H9 (cell line): ENCODE measurements around the gene CYP27A1. TPM values are rescaled to one million over a fixed set of nuclear protein-coding genes. Genes with fewer than 3 reads are reported as not detected.
A peak's percentile ranks its signal among the peaks of the same experiment; 100 is the strongest.

Experiments used
- DNase-seq: peaks from one replicate; pipeline ENCODE4 v3.0.0-alpha.2; 2017
- H2AFZ ChIP-seq: one replicate; pipeline ENCODE4 v1.6.1; 2013; ENCODE audit warnings: mild to moderate bottlenecking, low read length, control low read depth, moderate library complexity
- H2AK5ac ChIP-seq: 2 replicates; pipeline ENCODE4 v1.6.1; 2013; ENCODE audit warnings: low read length, control low read depth, mixed read lengths; ENCODE audit not compliant: insufficient read length
- H2BK120ac ChIP-seq: one replicate; pipeline ENCODE4 v1.6.1; 2013; ENCODE audit warnings: low read depth, mild to moderate bottlenecking, low read length, control low read depth, inconsistent platforms; ENCODE audit not compliant: poor library complexity, severe bottlenecking
- H2BK12ac ChIP-seq: 2 replicates; pipeline ENCODE4 v1.6.1; 2013; ENCODE audit warnings: low read length, control low read depth, mixed read lengths, low read depth; ENCODE audit not compliant: insufficient read length
- H2BK15ac ChIP-seq: 2 replicates; pipeline ENCODE4 v1.6.1; 2013; ENCODE audit warnings: low read depth, low read length, control low read depth
- H2BK20ac ChIP-seq: one replicate; pipeline ENCODE4 v1.6.1; 2013; ENCODE audit warnings: low read depth, mild to moderate bottlenecking, low read length, control low read depth, inconsistent platforms; ENCODE audit not compliant: poor library complexity, severe bottlenecking
- H2BK5ac ChIP-seq: 2 replicates; pipeline ENCODE4 v1.6.1; 2013; ENCODE audit warnings: low read length, control low read depth, mixed read lengths; ENCODE audit not compliant: insufficient read length
- H3K14ac ChIP-seq: 2 replicates; pipeline ENCODE4 v1.6.1; 2013; ENCODE audit warnings: low read length, control low read depth; ENCODE audit not compliant: insufficient read depth
- H3K18ac ChIP-seq: 2 replicates; pipeline ENCODE4 v1.6.1; 2013; ENCODE audit warnings: low read depth, mild to moderate bottlenecking, mixed read lengths, low read length, control low read depth; ENCODE audit not compliant: insufficient read length
- H3K23ac ChIP-seq: 2 replicates; pipeline ENCODE4 v1.6.1; 2013; ENCODE audit warnings: low read length, control low read depth, mixed read lengths, low read depth; ENCODE audit not compliant: insufficient read length
- H3K23me2 ChIP-seq: 2 replicates; pipeline ENCODE4 v1.6.1; 2013; ENCODE audit warnings: low read depth, mild to moderate bottlenecking, mixed read lengths, low read length, control low read depth; ENCODE audit not compliant: insufficient read length, poor library complexity, severe bottlenecking
- H3K27ac ChIP-seq: 2 replicates; pipeline ENCODE4 v1.5.1; 2013; ENCODE audit warnings: low read length, control low read depth, mixed read lengths, low read depth; ENCODE audit not compliant: insufficient read length
- H3K27me3 ChIP-seq: 2 replicates; pipeline ENCODE4 v1.6.1; 2013; ENCODE audit warnings: low read length, control low read depth, inconsistent platforms; ENCODE audit not compliant: insufficient read depth
- H3K4ac ChIP-seq: 2 replicates; pipeline ENCODE4 v1.6.1; 2013; ENCODE audit warnings: low read depth, mild to moderate bottlenecking, control low read depth, inconsistent platforms, low read length, moderate library complexity
- H3K4me1 ChIP-seq: 2 replicates; pipeline ENCODE4 v1.6.1; 2013; ENCODE audit warnings: low read length, control low read depth, inconsistent platforms; ENCODE audit not compliant: insufficient read depth
- H3K4me2 ChIP-seq: 2 replicates; pipeline ENCODE4 v1.6.1; 2013; ENCODE audit warnings: low read length, control low read depth, mixed read lengths; ENCODE audit not compliant: insufficient read length, insufficient read depth
- H3K56ac ChIP-seq: 2 replicates; pipeline ENCODE4 v1.6.1; 2013; ENCODE audit warnings: low read depth, mild to moderate bottlenecking, mixed read lengths, low read length, control low read depth; ENCODE audit not compliant: insufficient read length
- H3K79me1 ChIP-seq: 2 replicates; pipeline ENCODE4 v1.6.1; 2013; ENCODE audit warnings: low read depth, mild to moderate bottlenecking, moderate library complexity, low read length, control low read depth, inconsistent platforms; ENCODE audit not compliant: insufficient read depth, poor library complexity, severe bottlenecking
- H3K79me2 ChIP-seq: 2 replicates; pipeline ENCODE4 v1.6.1; 2013; ENCODE audit warnings: low read length, control low read depth, inconsistent platforms; ENCODE audit not compliant: insufficient read depth
- H3K9ac ChIP-seq: 2 replicates; pipeline ENCODE4 v1.6.1; 2013; ENCODE audit warnings: low read length, control low read depth, mixed read lengths; ENCODE audit not compliant: insufficient read length; ENCODE audit errors: extremely low read depth
- H3K9me3 ChIP-seq: one replicate; pipeline ENCODE4 v1.6.1; 2013; ENCODE audit warnings: low read depth, low read length, inconsistent platforms; ENCODE audit not compliant: control insufficient read depth
- H3T11ph ChIP-seq: one replicate; pipeline ENCODE4 v1.6.1; 2013; ENCODE audit warnings: mild to moderate bottlenecking, low read length, control low read depth, inconsistent platforms
- H4K20me1 ChIP-seq: one replicate; pipeline ENCODE4 v1.6.1; 2013; ENCODE audit not compliant: control insufficient read depth, insufficient read length, insufficient read depth
- H4K5ac ChIP-seq: 2 replicates; pipeline ENCODE4 v1.6.1; 2013; ENCODE audit warnings: low read depth, mild to moderate bottlenecking, mixed read lengths, low read length, control low read depth; ENCODE audit not compliant: insufficient read length
- H4K8ac ChIP-seq: replicated peaks from 2 replicates; pipeline ENCODE4 v1.6.1; 2013; ENCODE audit warnings: low read length, control low read depth, mixed read lengths, low read depth; ENCODE audit not compliant: insufficient read length
- H4K91ac ChIP-seq: 2 replicates; pipeline ENCODE4 v1.6.1; 2013; ENCODE audit warnings: low read depth, mild to moderate bottlenecking, moderate library complexity, mixed read lengths, low read length, control low read depth; ENCODE audit not compliant: insufficient read length
- H3K27ac Mint-ChIP-seq, 3 experiments: 2 replicates in 2 of 3; 3 replicates in 1 of 3; pipeline ENCODE4 v1.8.0; 2020 to 2021; ENCODE audit warnings: mixed read lengths in 3 of 3, mild to moderate bottlenecking in 1 of 3, moderate library complexity in 1 of 3
- H3K27me3 Mint-ChIP-seq: 2 replicates; pipeline ENCODE4 v1.8.0; 2021; ENCODE audit warnings: low read depth, mild to moderate bottlenecking, moderate library complexity, mixed read lengths
- H3K36me3 Mint-ChIP-seq, 3 experiments: 2 replicates in 2 of 3; 3 replicates in 1 of 3; pipeline ENCODE4 v1.8.0; 2020 to 2021; ENCODE audit warnings: low read depth in 3 of 3, mixed read lengths in 3 of 3; ENCODE audit not compliant: insufficient read depth in 1 of 3
- H3K4me1 Mint-ChIP-seq, 2 experiments: 2 replicates each; pipeline ENCODE4 v1.8.0; 2020; ENCODE audit warnings: mixed read lengths in 2 of 2
- H3K4me3 Mint-ChIP-seq, 2 experiments: 2 replicates in 1 of 2; 3 replicates in 1 of 2; pipeline ENCODE4 v1.8.0; 2020 to 2021; ENCODE audit warnings: mild to moderate bottlenecking in 2 of 2, mixed read lengths in 2 of 2, moderate library complexity in 1 of 2
- H3K9me3 Mint-ChIP-seq, 2 experiments: 2 replicates in 1 of 2; 3 replicates in 1 of 2; pipeline ENCODE4 v1.8.0; 2020; ENCODE audit warnings: mild to moderate bottlenecking in 2 of 2, mixed read lengths in 2 of 2, moderate library complexity in 1 of 2
- WGBS: extraction: QIAGEN DNeasy Blood & Tissue Kit; methylation state at CpG from one replicate; pipeline ENCODE4 v1.1.7; 2013; ENCODE audit warnings: missing lambda C conversion rate, low lambda C conversion rate, mixed read lengths; ENCODE audit not compliant: insufficient read length; ENCODE audit errors: extremely low coverage; 5-methylcytosine and 5-hydroxymethylcytosine counted together
- total RNA-seq: library from RNA; stranded (reverse); gene quantifications from 2 replicates; pipeline ENCODE4 v1.2.1, GENCODE V29; 2021
- TF ChIP-seq, protein P1 (sequence below): fragments of 200-600 bp; sonication (generic); conservative IDR thresholded peaks from 3 replicates; pipeline ENCODE4 v1.8.0; 2021; ENCODE audit warnings: antibody characterized with exemption, mild to moderate bottlenecking

The CYP27A1 gene
- total RNA-seq, 1 experiment from 2014 or later: 3.1 TPM

DNA sequence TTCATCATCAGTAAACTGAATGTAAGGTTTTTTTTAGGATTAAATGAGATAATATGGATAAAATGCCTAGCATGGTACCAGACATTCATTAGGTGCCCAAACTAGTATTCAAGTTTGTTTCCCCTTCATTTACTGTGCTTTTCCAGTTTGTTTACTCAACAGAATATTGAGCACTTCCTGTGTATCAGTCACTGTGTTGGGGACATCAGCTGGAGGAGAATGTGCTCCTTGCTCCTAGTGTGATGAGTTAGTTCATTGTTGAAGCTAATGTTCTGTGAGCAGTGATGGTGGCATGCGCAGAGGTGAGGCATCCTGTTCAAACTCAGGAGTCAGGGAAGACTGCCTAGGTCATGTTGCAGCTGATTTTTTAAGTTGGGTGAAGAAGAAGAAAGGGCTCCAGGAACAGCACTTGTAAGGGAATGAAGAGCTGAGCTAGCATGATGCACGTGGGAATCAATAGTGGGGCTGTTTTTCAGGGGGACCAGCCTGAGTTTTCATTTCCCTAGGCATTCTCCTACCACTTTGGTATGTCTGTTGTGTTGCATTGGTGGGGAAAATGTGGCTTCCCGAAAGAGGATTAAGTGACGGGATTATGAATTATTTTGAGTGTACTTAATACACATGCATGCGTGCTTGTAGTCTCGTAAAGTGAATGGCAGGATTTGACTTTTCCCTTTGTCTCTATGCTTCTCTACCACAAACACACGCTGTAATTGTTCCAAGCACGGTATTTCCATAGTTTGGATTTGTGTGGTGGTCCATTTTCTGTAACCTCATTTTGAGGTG lies 47.6 kb upstream of the CYP27A1 start:
- no peaks in the 10 kb centered on the region for H3K27me3 ChIP-seq
- H2BK120ac ChIP-seq: no peak overlapping the region
- Mint-ChIP-seq H3K27ac (peak overlapping the region in 2 of 3 experiments; percentile 16 to 52; a peak in 3 of 7 replicates), H3K4me3 (no peak overlapping the region), H3K9me3 (no peaks in the 10 kb centered on the region), H3K36me3 (peaks cover 9 to 44% (median 14%) of the 10 kb centered on the region in 3 experiments; a peak in 6 of 7 replicates), H3K27me3 (no peaks in the 10 kb centered on the region), H3K4me1 (peaks cover 22 to 27% of the 10 kb centered on the region in 2 experiments)
- peaks cover 9% of the 10 kb centered on the region for H3K79me1 ChIP-seq
- H3K4ac ChIP-seq: no peak overlapping the region
- no peaks in the 10 kb centered on the region for H4K20me1 ChIP-seq
- H3K79me2 ChIP-seq: peaks cover 12% of the 10 kb centered on the region; the same call in 1 of the 2 replicates
- no peak overlapping the region for H3K14ac ChIP-seq
- no peak overlapping the region for H3K56ac ChIP-seq
- H3K9me3 ChIP-seq: no peaks in the 10 kb centered on the region
- WGBS: no CpG with 5 or more reads among the region's 8 CpGs
- H4K5ac ChIP-seq: no peak overlapping the region
- H3K9ac ChIP-seq: no peak overlapping the region
- no peak overlapping the region for H3T11ph ChIP-seq
- no peak overlapping the region for H2BK15ac ChIP-seq
- no peak overlapping the region for H3K23ac ChIP-seq
- H3K18ac ChIP-seq: no peak overlapping the region
- H3K27ac ChIP-seq: no peak overlapping the region
- H2BK20ac ChIP-seq: no peak overlapping the region
- no peak overlapping the region for H3K4me2 ChIP-seq
- H2BK12ac ChIP-seq: no peak overlapping the region
- no peak overlapping the region for H4K91ac ChIP-seq
- no peak overlapping the region for H2BK5ac ChIP-seq
- no peak overlapping the region for H4K8ac ChIP-seq
- no peaks in the 10 kb centered on the region for H3K23me2 ChIP-seq
- TF ChIP-seq, protein P1, sequence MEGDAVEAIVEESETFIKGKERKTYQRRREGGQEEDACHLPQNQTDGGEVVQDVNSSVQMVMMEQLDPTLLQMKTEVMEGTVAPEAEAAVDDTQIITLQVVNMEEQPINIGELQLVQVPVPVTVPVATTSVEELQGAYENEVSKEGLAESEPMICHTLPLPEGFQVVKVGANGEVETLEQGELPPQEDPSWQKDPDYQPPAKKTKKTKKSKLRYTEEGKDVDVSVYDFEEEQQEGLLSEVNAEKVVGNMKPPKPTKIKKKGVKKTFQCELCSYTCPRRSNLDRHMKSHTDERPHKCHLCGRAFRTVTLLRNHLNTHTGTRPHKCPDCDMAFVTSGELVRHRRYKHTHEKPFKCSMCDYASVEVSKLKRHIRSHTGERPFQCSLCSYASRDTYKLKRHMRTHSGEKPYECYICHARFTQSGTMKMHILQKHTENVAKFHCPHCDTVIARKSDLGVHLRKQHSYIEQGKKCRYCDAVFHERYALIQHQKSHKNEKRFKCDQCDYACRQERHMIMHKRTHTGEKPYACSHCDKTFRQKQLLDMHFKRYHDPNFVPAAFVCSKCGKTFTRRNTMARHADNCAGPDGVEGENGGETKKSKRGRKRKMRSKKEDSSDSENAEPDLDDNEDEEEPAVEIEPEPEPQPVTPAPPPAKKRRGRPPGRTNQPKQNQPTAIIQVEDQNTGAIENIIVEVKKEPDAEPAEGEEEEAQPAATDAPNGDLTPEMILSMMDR: no peak
- peaks cover 11% of the 10 kb centered on the region for H3K4me1 ChIP-seq
- DNase-seq: no peak
- H2AFZ ChIP-seq: no peak overlapping the region
- no peak overlapping the region for H2AK5ac ChIP-seq
